GM21786 (cell line): ENCODE results near the gene POLD3.

Experiments
- ATAC-seq: cut with Tn5 transposase; IDR thresholded peaks from one replicate; pipeline ENCODE4 v1.9.1; 2021; ENCODE audit not compliant: unreplicated experiment

The POLD3 gene

GRCh38 chr11:74672332-74672955 lies 80.1 kb downstream of the POLD3 start:
- no peak for ATAC-seq

GRCh38 chr11:74672956-74673692 lies 80.7 kb downstream of the POLD3 start:
- no peak for ATAC-seq

GRCh38 chr11:74673693-74674360 lies 81.4 kb downstream of the POLD3 start:
- ATAC-seq, result no peak

GRCh38 chr11:74675761-74676160 lies 83.4 kb downstream of the POLD3 start:
- ATAC-seq, result no peak

GRCh38 chr11:74676596-74676995 lies 84.2 kb downstream of the POLD3 start:
- no peak for ATAC-seq

- no peak for ATAC-seq
Measured at GRCh38 chr11:74677131-74677530, 84.7 kb downstream of the POLD3 start.

GRCh38 chr11:74678041-74678440 lies 85.7 kb downstream of the POLD3 start:
- ATAC-seq, result no peak

GRCh38 chr11:74678591-74679512 lies 86.5 kb downstream of the POLD3 start:
- ATAC-seq, result no peak

GRCh38 chr11:74679513-74679865 lies 87.1 kb downstream of the POLD3 start:
- ATAC-seq, result no peak

GRCh38 chr11:74680035-74680671 lies 87.8 kb downstream of the POLD3 start:
- ATAC-seq, result no peak

GRCh38 chr11:74680703-74681531 lies 88.5 kb downstream of the POLD3 start:
- ATAC-seq, result no peak

- ATAC-seq, result no peak
Measured at GRCh38 chr11:74681686-74682651, 89.6 kb downstream of the POLD3 start.

- ATAC-seq, result no peak
Measured at GRCh38 chr11:74682731-74683278, 90.4 kb downstream of the POLD3 start.

GRCh38 chr11:74683279-74683871 lies 91.0 kb downstream of the POLD3 start:
- no peak for ATAC-seq

GRCh38 chr11:74683941-74684481 lies 91.6 kb downstream of the POLD3 start:
- no peak for ATAC-seq

- ATAC-seq, result no peak
Measured at GRCh38 chr11:74684661-74685060, 92.3 kb downstream of the POLD3 start.

- no peak for ATAC-seq
Measured at GRCh38 chr11:74685338-74685737, 93.0 kb downstream of the POLD3 start.

GRCh38 chr11:74685905-74686304 lies 93.5 kb downstream of the POLD3 start:
- no peak for ATAC-seq
